ENCODE measurements around the gene NUP88. TPM values are rescaled to one million over a fixed set of nuclear protein-coding genes. Genes with fewer than 3 reads are reported as not detected.

NUP88 gene
- total RNA-seq, 2 donors from 2014 or later = 77.2 to 101 TPM

DNA sequence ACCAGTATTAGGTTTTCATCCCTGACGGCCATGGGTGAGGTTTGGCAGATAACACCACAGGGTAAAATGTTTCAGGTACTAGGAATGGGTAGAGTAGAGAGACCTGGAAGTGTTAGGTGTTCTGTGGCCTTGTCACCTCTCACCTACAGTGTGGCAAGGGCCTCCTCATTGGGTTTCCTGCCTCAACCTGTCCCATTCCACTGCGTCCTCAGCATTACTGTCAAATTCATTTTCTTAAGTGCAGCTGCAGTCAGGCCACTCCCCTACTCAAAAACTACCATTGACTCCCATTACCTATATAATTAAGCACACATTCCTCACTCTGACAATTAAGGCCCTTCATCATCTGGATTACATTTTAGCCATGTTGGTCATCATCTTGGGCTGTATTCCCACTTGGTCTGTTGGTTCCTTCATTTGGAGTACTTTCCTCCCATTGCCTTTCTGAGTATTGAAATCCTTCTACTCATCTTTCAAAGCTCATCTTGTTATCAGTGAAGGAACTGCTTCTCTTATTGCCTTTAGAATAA, 64.5 kb downstream of the NUP88 start:
- ATAC-seq (replicated peaks) = no peak
- peaks cover 99% of the 10 kb centered on the region for H3K36me3 Mint-ChIP-seq (ENCODE audit: low read depth)
- H3K4me3 Mint-ChIP-seq = no peak overlapping the region
- H3K4me1 Mint-ChIP-seq = no peaks in the 10 kb centered on the region
- H3K9me3 Mint-ChIP-seq = no peaks in the 10 kb centered on the region
- H3K27me3 Mint-ChIP-seq = no peaks in the 10 kb centered on the region
- peak overlapping the region; percentile 14 for H3K27ac Mint-ChIP-seq

DNA sequence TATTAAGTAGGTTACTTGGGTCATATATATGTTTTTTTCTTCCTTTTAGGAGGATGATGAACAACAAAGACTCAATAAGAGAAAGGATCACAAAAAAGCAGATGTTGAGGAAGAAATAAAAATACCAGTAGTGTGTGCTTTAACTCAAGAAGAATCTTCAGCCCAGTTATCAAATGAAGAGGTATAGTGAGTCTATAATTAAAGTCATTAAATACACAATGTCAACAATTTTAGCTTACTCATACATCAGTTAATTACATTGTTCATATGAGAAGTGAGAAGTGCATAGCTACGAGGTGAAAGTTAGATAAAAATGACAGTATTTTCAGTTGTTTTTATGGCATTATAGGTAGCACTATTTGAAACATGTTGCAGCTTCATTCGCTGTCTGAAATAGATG, 65.2 kb downstream of the NUP88 start:
- Mint-ChIP-seq H3K9me3 (no peaks in the 10 kb centered on the region), H3K27me3 (no peaks in the 10 kb centered on the region), H3K36me3 (ENCODE audit: low read depth) (peaks cover 99% of the 10 kb centered on the region), H3K4me1 (no peaks in the 10 kb centered on the region), H3K27ac (peak overlapping the region; percentile 43), H3K4me3 (no peak overlapping the region)
- no peak for ATAC-seq (replicated peaks)

DNA sequence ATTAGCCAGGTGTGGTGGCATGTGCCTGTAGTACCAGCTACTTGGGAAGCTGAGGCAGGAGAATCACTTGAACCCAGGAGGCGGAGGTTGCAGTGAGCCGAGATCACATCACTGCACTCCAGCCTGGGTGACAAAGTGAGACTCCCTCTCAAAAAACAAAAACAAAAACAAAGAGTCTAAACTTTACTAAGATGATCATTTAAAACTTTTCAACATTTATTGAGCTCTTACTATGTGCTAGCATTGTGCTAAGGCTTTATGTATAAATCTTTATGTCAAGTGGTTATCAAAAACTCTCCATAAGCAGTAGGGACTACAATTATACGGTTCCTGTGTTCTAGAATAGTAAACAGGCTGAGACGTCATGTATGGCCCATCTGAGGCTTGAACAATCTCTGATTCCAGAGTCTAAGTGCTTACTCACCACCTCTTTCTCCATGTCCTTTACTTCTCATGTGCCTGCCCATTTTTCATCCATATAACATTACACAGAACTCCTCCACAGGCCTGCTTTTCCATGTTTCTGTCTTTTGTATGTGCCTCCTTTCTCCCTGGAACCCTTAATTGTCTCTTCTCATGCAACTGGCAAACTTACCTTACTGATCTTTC, 66.7 kb downstream of the NUP88 start:
- ATAC-seq (replicated peaks) = no peak
- H3K36me3 Mint-ChIP-seq (ENCODE audit: low read depth) = peaks cover 99% of the 10 kb centered on the region

DNA sequence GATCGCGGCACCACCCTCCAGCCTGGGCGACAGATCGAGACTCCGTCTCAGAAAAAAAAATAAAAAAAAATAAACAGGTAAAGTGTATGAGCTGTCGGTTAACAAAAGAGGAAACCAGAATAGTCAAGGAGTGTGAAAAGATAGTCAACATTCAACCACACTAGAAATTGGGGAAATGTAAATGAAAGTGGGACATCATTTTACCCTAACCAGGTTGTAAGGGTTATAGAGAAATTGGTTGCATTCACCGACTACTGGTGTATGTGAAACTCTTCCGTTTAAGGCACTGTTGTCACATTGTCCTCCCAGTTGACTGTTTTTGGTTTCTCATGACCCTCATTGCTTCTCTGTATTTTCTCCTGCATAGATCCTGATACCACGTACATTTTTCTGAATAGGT, 74.5 kb downstream of the NUP88 start:
- no peak overlapping the region for H3K4me3 Mint-ChIP-seq
- no peaks in the 10 kb centered on the region for H3K9me3 Mint-ChIP-seq
- no peak for ATAC-seq (replicated peaks)
- peaks cover 74% of the 10 kb centered on the region for H3K36me3 Mint-ChIP-seq (ENCODE audit: low read depth)
- no peaks in the 10 kb centered on the region for H3K27me3 Mint-ChIP-seq
- H3K4me1 Mint-ChIP-seq = peaks cover 4% of the 10 kb centered on the region
- H3K27ac Mint-ChIP-seq = no peak overlapping the region

More for the DNA sequence above, 66.7 kb downstream of the NUP88 start:
- no peaks in the 10 kb centered on the region for H3K27me3 Mint-ChIP-seq
- H3K27ac Mint-ChIP-seq = no peak overlapping the region
- no peak overlapping the region for H3K4me3 Mint-ChIP-seq
- no peaks in the 10 kb centered on the region for H3K9me3 Mint-ChIP-seq
- H3K4me1 Mint-ChIP-seq = peaks cover 4% of the 10 kb centered on the region

Other genes starting within 250 kb of the NUP88 start
- 1 to 10 TPM; 4.7 to 6.3 TPM for gene ZNF594, start 227.8 kb downstream of the NUP88 start, total RNA-seq
- not detected for gene SCIMP, start 184.8 kb downstream of the NUP88 start, total RNA-seq
- 10 to 100 TPM; 35.7 to 55.5 TPM for gene RABEP1, start 137.4 kb downstream of the NUP88 start, total RNA-seq
- 10 to 100 TPM; 32.9 to 33.8 TPM for gene RPAIN, start 520 bp upstream of the NUP88 start, total RNA-seq
- 100 to 1,000 TPM; 164 to 396 TPM for gene C1QBP, start 19.5 kb upstream of the NUP88 start, total RNA-seq
- 10 to 100 TPM; 16.2 to 43.8 TPM for gene DHX33, start 49.3 kb upstream of the NUP88 start, total RNA-seq
- gene DERL2, start 66.5 kb upstream of the NUP88 start, total RNA-seq = 10 to 100 TPM; 58.3 to 69.6 TPM
- 10 to 100 TPM; 24.1 to 33.9 TPM for gene MIS12, start 66.9 kb upstream of the NUP88 start, total RNA-seq
- gene NLRP1, start 164.8 kb upstream of the NUP88 start, total RNA-seq = 100 to 1,000 TPM in 1 of 2 donors, 10 to 100 TPM in 1; 39.9 to 129 TPM

All from activated T-helper 17 cell treated with anti-CD3 and anti-CD28 coated beads, Interleukin-2, amount 50 U/mL, for 72 hours (primary cell).